WTC11 (cell line): ENCODE results near the gene MPST. TPM values are rescaled to one million over a fixed set of nuclear protein-coding genes. Genes with fewer than 3 reads are reported as not detected.

ENCODE experiments used
- ATAC-seq: fragments of 200-7000 bp; cut with Tn5 transposase; 2 replicates; pipeline ENCODE4 v1.10.0; 2021; ENCODE audit warnings: mild to moderate bottlenecking, moderate library complexity
- CTCF ChIA-PET: fragments of 300-600 bp; sonication (Branson Sonifier 250); formaldehyde crosslinking; loops from one replicate; lab custom pipeline; 2021; ENCODE audit warnings: antibody characterized with exemption; lab: Charles Lee
- POLR2A ChIA-PET: fragments of 350-600 bp; sonication (Branson Sonifier 250); formaldehyde crosslinking; loops from one replicate; lab custom pipeline; 2021; ENCODE audit warnings: antibody characterized with exemption; lab: Charles Lee
- DNase-seq: peaks from one replicate; pipeline ENCODE4 v3.0.0; 2021; ENCODE audit warnings: low spot score
- H3K27ac Mint-ChIP-seq: 2 replicates; pipeline ENCODE4 v1.8.0; 2021; ENCODE audit warnings: mixed read lengths
- H3K27me3 Mint-ChIP-seq: 2 replicates; pipeline ENCODE4 v1.8.0; 2021; ENCODE audit warnings: low read depth, mild to moderate bottlenecking, moderate library complexity, mixed read lengths
- H3K36me3 Mint-ChIP-seq: 2 replicates; pipeline ENCODE4 v1.8.0; 2021; ENCODE audit warnings: mixed read lengths
- H3K4me1 Mint-ChIP-seq: 2 replicates; pipeline ENCODE4 v1.8.0; 2022; ENCODE audit warnings: mixed read lengths
- H3K4me3 Mint-ChIP-seq: 2 replicates; pipeline ENCODE4 v1.8.0; 2021; ENCODE audit warnings: mild to moderate bottlenecking, moderate library complexity, mixed read lengths
- H3K9me3 Mint-ChIP-seq: 2 replicates; pipeline ENCODE4 v1.8.0; 2021; ENCODE audit warnings: mixed read lengths
- FOXK1 ChIP-seq: sonication (generic); formaldehyde crosslinking; IDR thresholded peaks from 2 replicates; pipeline ENCODE4 v1.8.0; 2022; ENCODE audit warnings: mild to moderate bottlenecking, moderate library complexity, missing genetic modification reagents
- GRHL2 ChIP-seq: fragments of 250-450 bp; sonication (Bioruptor Pico); IDR thresholded peaks from 2 replicates; pipeline ENCODE4 v1.8.0; 2022; ENCODE audit warnings: mild to moderate bottlenecking, moderate library complexity; ENCODE audit not compliant: insufficient replicate concordance, severe bottlenecking
- KAT7 ChIP-seq: sonication (generic); formaldehyde crosslinking; IDR thresholded peaks from 2 replicates; pipeline ENCODE4 v1.8.1; 2023; ENCODE audit warnings: missing genetic modification reagents, mild to moderate bottlenecking, borderline replicate concordance
- RELA ChIP-seq: sonication (generic); formaldehyde crosslinking; IDR thresholded peaks from 2 replicates; pipeline ENCODE4 v1.8.1; 2022; ENCODE audit warnings: missing genetic modification reagents, mild to moderate bottlenecking, borderline replicate concordance
- SMAD3 ChIP-seq: sonication (generic); formaldehyde crosslinking; IDR thresholded peaks from 2 replicates; pipeline ENCODE4 v1.8.0; 2022; ENCODE audit warnings: missing genetic modification reagents, mild to moderate bottlenecking, borderline replicate concordance
- SMAD4 ChIP-seq: sonication (generic); formaldehyde crosslinking; IDR thresholded peaks from 2 replicates; pipeline ENCODE4 v1.8.0; 2022; ENCODE audit warnings: mild to moderate bottlenecking, missing genetic modification reagents
- ZBTB21 ChIP-seq: sonication (generic); formaldehyde crosslinking; IDR thresholded peaks from 2 replicates; pipeline ENCODE4 v1.8.1; 2023; ENCODE audit warnings: mild to moderate bottlenecking, missing genetic modification reagents, borderline replicate concordance
- ZNF121 ChIP-seq: sonication (generic); formaldehyde crosslinking; IDR thresholded peaks from 2 replicates; pipeline ENCODE4 v1.8.0; 2023; ENCODE audit warnings: missing genetic modification reagents
- ZNF317 ChIP-seq: sonication (generic); formaldehyde crosslinking; IDR thresholded peaks from 2 replicates; pipeline ENCODE4 v1.8.1; 2023; ENCODE audit warnings: low read depth, mild to moderate bottlenecking, moderate library complexity, missing genetic modification reagents, borderline replicate concordance
- ZNF671 ChIP-seq: fragments of 250-450 bp; sonication (Bioruptor Pico); IDR thresholded peaks from 2 replicates; pipeline ENCODE4 v1.8.0; 2021; ENCODE audit warnings: mild to moderate bottlenecking
- total RNA-seq: library from RNA; stranded (reverse); gene quantifications from 3 replicates; pipeline ENCODE4 v1.2.3, GENCODE V29; 2021
- TF ChIP-seq, protein P1 (sequence below): sonication (generic); formaldehyde crosslinking; IDR thresholded peaks from 2 replicates; pipeline ENCODE4 v1.8.1; 2023; ENCODE audit warnings: mild to moderate bottlenecking, missing genetic modification reagents, borderline replicate concordance
- TF ChIP-seq, protein P2 (sequence below): sonication (generic); formaldehyde crosslinking; IDR thresholded peaks from 2 replicates; pipeline ENCODE4 v1.8.1; 2022; ENCODE audit warnings: missing genetic modification reagents, borderline replicate concordance
- TF ChIP-seq, protein P3 (sequence below): sonication (generic); formaldehyde crosslinking; IDR thresholded peaks from 2 replicates; pipeline ENCODE4 v1.8.1; 2023; ENCODE audit warnings: mild to moderate bottlenecking, moderate library complexity, missing genetic modification reagents
- TF ChIP-seq, protein P4 (sequence below): fragments of 200-600 bp; IDR thresholded peaks from 2 replicates; pipeline ENCODE4 v1.8.0; 2022; ENCODE audit warnings: antibody characterized with exemption
- TF ChIP-seq, protein P5 (sequence below): sonication (generic); formaldehyde crosslinking; IDR thresholded peaks from 2 replicates; pipeline ENCODE4 v1.8.1; 2023; ENCODE audit warnings: mild to moderate bottlenecking, missing genetic modification reagents

MPST gene
- total RNA-seq, 1 experiment from 2014 or later, result 86.6 TPM

DNA sequence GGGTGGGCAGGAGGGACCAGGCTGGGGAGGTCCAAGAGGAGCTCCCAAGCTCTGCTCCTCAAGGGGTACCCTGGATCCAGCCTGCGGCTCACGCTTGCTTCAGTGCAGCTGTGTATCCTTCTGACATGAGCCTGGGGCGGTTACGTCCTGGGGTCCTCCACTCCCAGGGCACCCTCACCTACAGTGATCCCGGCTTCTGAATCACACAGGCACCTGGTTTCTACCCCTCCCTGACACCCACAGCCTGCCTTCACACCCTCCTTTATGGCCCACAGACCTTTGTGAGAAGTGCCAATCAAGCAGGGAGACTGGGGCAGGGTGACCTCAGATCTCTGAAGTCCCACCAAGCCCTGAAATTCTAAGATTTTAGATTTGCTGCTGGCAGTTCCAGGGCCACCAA, 1.5 kb downstream of the MPST start:
- peaks cover 27% of the 10 kb centered on the region for H3K4me1 Mint-ChIP-seq
- no peaks in the 10 kb centered on the region for H3K27me3 Mint-ChIP-seq
- peaks cover 14% of the 10 kb centered on the region for H3K36me3 Mint-ChIP-seq
- no peak overlapping the region for H3K27ac Mint-ChIP-seq
- no peaks in the 10 kb centered on the region for H3K9me3 Mint-ChIP-seq
- ChIA-PET CTCF (interaction anchor here (0.6 to 5.1 kb wide), 22 partner anchors 8 to 382 kb away, joined by 3 to 38 read pairs (median 4); partner anchors contain the start of gene IFT27), POLR2A (interaction anchor here (1.5 kb wide), 1 partner anchor 11 kb away, joined by 3 read pairs; no protein-coding TSS in a partner anchor)
- TF ChIP-seq ZBTB21 (CRISPR knock-in tag), result no peak
- no peak for TF ChIP-seq RELA (CRISPR knock-in tag)
- TF ChIP-seq, protein P1, sequence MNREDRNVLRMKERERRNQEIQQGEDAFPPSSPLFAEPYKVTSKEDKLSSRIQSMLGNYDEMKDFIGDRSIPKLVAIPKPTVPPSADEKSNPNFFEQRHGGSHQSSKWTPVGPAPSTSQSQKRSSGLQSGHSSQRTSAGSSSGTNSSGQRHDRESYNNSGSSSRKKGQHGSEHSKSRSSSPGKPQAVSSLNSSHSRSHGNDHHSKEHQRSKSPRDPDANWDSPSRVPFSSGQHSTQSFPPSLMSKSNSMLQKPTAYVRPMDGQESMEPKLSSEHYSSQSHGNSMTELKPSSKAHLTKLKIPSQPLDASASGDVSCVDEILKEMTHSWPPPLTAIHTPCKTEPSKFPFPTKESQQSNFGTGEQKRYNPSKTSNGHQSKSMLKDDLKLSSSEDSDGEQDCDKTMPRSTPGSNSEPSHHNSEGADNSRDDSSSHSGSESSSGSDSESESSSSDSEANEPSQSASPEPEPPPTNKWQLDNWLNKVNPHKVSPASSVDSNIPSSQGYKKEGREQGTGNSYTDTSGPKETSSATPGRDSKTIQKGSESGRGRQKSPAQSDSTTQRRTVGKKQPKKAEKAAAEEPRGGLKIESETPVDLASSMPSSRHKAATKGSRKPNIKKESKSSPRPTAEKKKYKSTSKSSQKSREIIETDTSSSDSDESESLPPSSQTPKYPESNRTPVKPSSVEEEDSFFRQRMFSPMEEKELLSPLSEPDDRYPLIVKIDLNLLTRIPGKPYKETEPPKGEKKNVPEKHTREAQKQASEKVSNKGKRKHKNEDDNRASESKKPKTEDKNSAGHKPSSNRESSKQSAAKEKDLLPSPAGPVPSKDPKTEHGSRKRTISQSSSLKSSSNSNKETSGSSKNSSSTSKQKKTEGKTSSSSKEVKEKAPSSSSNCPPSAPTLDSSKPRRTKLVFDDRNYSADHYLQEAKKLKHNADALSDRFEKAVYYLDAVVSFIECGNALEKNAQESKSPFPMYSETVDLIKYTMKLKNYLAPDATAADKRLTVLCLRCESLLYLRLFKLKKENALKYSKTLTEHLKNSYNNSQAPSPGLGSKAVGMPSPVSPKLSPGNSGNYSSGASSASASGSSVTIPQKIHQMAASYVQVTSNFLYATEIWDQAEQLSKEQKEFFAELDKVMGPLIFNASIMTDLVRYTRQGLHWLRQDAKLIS, result no peak
- no peak for TF ChIP-seq ZNF121 (CRISPR knock-in tag)
- TF ChIP-seq ZNF671 (CRISPR knock-in tag), result no peak
- no peak for TF ChIP-seq FOXK1 (CRISPR knock-in tag)
- TF ChIP-seq, protein P2, sequence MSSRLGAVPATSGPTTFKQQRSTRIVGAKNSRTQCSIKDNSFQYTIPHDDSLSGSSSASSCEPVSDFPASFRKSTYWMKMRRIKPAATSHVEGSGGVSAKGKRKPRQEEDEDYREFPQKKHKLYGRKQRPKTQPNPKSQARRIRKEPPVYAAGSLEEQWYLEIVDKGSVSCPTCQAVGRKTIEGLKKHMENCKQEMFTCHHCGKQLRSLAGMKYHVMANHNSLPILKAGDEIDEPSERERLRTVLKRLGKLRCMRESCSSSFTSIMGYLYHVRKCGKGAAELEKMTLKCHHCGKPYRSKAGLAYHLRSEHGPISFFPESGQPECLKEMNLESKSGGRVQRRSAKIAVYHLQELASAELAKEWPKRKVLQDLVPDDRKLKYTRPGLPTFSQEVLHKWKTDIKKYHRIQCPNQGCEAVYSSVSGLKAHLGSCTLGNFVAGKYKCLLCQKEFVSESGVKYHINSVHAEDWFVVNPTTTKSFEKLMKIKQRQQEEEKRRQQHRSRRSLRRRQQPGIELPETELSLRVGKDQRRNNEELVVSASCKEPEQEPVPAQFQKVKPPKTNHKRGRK (CRISPR knock-in tag), result no peak
- TF ChIP-seq ZNF317, result no peak
- no peak for TF ChIP-seq SMAD3 (CRISPR knock-in tag)
- no peak for TF ChIP-seq KAT7 (CRISPR knock-in tag)
- TF ChIP-seq SMAD4 (CRISPR knock-in tag), result no peak
- DNase-seq, result no peak
- no peak overlapping the region; the same call in 1 of the 2 replicates for H3K4me3 Mint-ChIP-seq
- ATAC-seq, result no peak

DNA sequence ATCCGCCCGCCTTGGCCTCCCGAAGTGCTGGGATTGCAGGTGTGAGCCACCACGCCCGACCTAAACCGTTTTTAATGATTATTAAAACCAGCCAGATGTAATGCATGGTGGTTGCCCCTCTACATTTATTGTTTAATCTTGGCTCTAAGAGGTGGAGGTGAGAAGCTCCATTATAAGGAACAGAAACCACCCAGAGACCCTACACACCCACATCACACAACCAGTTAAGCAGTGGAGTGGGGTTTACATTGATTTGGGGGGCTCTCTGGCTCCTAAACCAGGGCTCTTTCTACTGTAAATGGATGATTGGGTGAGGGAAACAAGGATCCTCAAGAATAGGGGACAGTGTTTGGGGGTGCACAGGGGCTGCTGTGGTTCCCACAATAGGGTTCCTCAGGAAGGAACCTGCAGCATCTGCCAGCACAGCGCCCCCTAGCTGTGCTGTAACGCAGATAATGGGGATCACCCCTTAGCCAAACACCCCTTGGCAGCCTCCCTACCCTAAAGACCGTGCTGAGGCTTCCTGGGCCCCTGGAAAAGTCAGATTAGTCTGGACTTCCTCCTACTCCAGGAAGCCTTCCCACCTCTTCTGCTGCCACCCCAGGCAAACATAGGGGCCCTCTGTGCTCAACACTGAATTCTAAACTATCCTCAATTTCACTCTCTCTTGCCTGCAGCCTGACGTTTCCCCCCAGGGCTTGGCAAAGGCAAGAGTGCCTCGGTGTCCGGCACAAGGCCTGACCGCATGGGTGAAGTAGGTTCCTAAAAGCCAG, 2.4 kb downstream of the MPST start:
- Mint-ChIP-seq H3K36me3 (peaks cover 21% of the 10 kb centered on the region), H3K9me3 (no peaks in the 10 kb centered on the region), H3K4me1 (peaks cover 30% of the 10 kb centered on the region), H3K4me3 (peak overlapping the region; percentile 42), H3K27me3 (no peaks in the 10 kb centered on the region), H3K27ac (peak overlapping the region; percentile 16; the same call in 1 of the 2 replicates)
- ChIA-PET POLR2A (interaction anchor here (1.5 kb wide), 1 partner anchor 10 kb away, joined by 3 read pairs; no protein-coding TSS in a partner anchor), CTCF (interaction anchor here (0.5 to 5.1 kb wide), 27 partner anchors 9 to 264 kb away, joined by 3 to 38 read pairs (median 4); partner anchors contain the start of genes IFT27 and KCTD17)
- ATAC-seq (peak; percentile 16; the same call in 1 of the 2 replicates), DNase-seq (peak; percentile 69)
- TF ChIP-seq, protein P3, sequence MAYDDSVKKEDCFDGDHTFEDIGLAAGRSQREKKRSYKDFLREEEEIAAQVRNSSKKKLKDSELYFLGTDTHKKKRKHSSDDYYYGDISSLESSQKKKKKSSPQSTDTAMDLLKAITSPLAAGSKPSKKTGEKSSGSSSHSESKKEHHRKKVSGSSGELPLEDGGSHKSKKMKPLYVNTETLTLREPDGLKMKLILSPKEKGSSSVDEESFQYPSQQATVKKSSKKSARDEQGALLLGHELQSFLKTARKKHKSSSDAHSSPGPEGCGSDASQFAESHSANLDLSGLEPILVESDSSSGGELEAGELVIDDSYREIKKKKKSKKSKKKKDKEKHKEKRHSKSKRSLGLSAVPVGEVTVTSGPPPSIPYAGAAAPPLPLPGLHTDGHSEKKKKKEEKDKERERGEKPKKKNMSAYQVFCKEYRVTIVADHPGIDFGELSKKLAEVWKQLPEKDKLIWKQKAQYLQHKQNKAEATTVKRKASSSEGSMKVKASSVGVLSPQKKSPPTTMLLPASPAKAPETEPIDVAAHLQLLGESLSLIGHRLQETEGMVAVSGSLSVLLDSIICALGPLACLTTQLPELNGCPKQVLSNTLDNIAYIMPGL, result 0 out of 2 replicates have a peak, but pooled peaks have one; percentile 44
- TF ChIP-seq, protein P4, sequence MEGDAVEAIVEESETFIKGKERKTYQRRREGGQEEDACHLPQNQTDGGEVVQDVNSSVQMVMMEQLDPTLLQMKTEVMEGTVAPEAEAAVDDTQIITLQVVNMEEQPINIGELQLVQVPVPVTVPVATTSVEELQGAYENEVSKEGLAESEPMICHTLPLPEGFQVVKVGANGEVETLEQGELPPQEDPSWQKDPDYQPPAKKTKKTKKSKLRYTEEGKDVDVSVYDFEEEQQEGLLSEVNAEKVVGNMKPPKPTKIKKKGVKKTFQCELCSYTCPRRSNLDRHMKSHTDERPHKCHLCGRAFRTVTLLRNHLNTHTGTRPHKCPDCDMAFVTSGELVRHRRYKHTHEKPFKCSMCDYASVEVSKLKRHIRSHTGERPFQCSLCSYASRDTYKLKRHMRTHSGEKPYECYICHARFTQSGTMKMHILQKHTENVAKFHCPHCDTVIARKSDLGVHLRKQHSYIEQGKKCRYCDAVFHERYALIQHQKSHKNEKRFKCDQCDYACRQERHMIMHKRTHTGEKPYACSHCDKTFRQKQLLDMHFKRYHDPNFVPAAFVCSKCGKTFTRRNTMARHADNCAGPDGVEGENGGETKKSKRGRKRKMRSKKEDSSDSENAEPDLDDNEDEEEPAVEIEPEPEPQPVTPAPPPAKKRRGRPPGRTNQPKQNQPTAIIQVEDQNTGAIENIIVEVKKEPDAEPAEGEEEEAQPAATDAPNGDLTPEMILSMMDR, result peak; percentile 91
- TF ChIP-seq, protein P5, sequence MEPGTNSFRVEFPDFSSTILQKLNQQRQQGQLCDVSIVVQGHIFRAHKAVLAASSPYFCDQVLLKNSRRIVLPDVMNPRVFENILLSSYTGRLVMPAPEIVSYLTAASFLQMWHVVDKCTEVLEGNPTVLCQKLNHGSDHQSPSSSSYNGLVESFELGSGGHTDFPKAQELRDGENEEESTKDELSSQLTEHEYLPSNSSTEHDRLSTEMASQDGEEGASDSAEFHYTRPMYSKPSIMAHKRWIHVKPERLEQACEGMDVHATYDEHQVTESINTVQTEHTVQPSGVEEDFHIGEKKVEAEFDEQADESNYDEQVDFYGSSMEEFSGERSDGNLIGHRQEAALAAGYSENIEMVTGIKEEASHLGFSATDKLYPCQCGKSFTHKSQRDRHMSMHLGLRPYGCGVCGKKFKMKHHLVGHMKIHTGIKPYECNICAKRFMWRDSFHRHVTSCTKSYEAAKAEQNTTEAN (CRISPR knock-in tag), result no peak
- no peak for TF ChIP-seq GRHL2 (CRISPR knock-in tag)
